Transverse colon (tissue), 4 donors: ENCODE results near the gene PTPA.

ENCODE experiments used
- CTCF ChIP-seq, 5 experiments: fragments of 200-600 bp in 3 of 5; fragments of 450-650 bp in 2 of 5; sonication (generic) in 3 of 5; IDR thresholded peaks; 1 replicate in 2 of 5; 2 replicates in 3 of 5; pipeline ENCODE4 v1.5.1; 2016 to 2017; ENCODE audit warnings: antibody characterized with exemption in 5 of 5, inconsistent platforms in 3 of 5, mild to moderate bottlenecking in 2 of 5, moderate library complexity in 1 of 5
- POLR2A ChIP-seq: fragments of 450-650 bp; IDR thresholded peaks from one replicate; pipeline ENCODE4 v1.6.1; 2016; ENCODE audit warnings: antibody characterized with exemption, mild to moderate bottlenecking, moderate library complexity
- POLR2AphosphoS5 ChIP-seq, 3 donors: sonication (generic); formaldehyde crosslinking; IDR thresholded peaks; one replicate each; pipeline ENCODE4 v1.6.1; 2016; ENCODE audit warnings: antibody characterized with exemption in 3 of 3

DNA sequence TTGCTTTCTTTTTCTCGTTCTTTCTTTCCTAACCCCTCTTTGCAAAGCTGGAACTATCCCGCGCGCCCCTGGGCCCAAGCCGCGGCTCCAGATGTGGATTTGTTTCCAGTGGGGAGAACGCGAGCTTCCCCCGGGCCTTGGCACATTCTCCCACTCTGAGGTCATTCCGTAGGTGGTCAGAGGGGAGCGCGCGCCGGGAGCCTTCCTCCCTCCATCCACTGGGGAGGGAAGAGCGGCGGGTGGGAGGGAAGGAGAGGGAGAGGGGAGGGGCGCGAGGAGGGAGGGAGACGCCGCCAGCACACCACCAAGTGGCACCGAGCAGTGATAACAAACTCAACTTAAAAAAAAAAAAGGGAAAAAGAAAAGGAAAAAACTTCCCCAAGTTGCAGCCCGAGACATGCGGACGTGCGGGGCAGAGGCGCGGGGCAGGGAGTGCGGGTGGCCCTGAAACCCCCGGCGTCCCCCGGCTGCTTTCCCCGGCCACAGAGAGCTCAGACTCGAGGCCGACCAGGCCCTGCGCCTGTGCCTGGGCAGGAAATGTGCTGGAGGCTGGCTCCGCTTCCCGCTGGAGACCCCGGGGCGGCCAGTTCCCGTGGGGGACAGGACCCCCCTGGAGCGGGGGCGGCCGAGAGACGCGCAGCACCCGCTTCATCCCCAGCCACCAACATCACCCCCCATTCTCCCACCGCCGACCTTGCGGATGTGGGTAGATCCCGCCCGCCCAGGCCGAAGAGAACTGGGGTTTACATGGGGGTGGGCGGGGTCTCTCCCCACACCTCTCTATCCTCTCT, 63.7 kb downstream of the PTPA start:
- TF ChIP-seq CTCF (IDR thresholded peaks at IDR 0.05) (peak in 1 of 5 experiments; percentile 5), POLR2AphosphoS5 (IDR thresholded peaks at IDR 0.05) (peak; percentile 54 to 59 (median 56)), POLR2A (peak; percentile 43)
